Neural progenitor cell (in vitro differentiated cells): ENCODE data around the gene MORN5. TPM values are rescaled to one million over a fixed set of nuclear protein-coding genes. Genes with fewer than 3 reads are reported as not detected.
"Not testable (repeated sequence)": the region's sequence is repeated elsewhere in the genome, so short reads cannot be mapped to it uniquely, and the experiment has no call there.

ENCODE experiments used
- DNase-seq: peaks from one replicate; pipeline ENCODE4 v3.0.0-alpha.2; 2016; ENCODE audit warnings: low spot score
- H2AFZ ChIP-seq: fragments of 200-600 bp; sonication (generic); replicated peaks from 2 replicates; pipeline ENCODE4 v1.6.1; 2016; ENCODE audit warnings: antibody characterized with exemption
- H3F3A ChIP-seq: fragments of 200-600 bp; sonication (generic); 2 replicates; pipeline ENCODE4 v1.6.1; 2016; ENCODE audit warnings: antibody characterized with exemption, low read depth
- H3K27ac ChIP-seq: fragments of 200-600 bp; sonication (generic); 2 replicates; pipeline ENCODE4 v1.5.1; 2016; ENCODE audit warnings: mild to moderate bottlenecking
- H3K27me3 ChIP-seq: fragments of 200-600 bp; sonication (generic); 2 replicates; pipeline ENCODE4 v1.6.1; 2016; ENCODE audit warnings: mild to moderate bottlenecking, moderate library complexity
- H3K36me3 ChIP-seq: fragments of 200-600 bp; sonication (generic); 2 replicates; pipeline ENCODE4 v1.5.1; 2016
- H3K4me1 ChIP-seq: fragments of 200-600 bp; sonication (generic); 2 replicates; pipeline ENCODE4 v1.6.1; 2016; ENCODE audit warnings: mixed run types
- H3K4me2 ChIP-seq: fragments of 200-600 bp; sonication (generic); 2 replicates; pipeline ENCODE4 v1.6.1; 2016
- H3K4me3 ChIP-seq: fragments of 200-600 bp; sonication (generic); 2 replicates; pipeline ENCODE4 v1.5.1; 2016
- H3K79me2 ChIP-seq: fragments of 200-600 bp; sonication (generic); 2 replicates; pipeline ENCODE4 v1.6.1; 2016; ENCODE audit warnings: low read depth
- H3K9ac ChIP-seq: fragments of 200-600 bp; sonication (generic); 2 replicates; pipeline ENCODE4 v1.6.1; 2016
- H3K9me3 ChIP-seq: fragments of 200-600 bp; sonication (generic); 2 replicates; pipeline ENCODE4 v1.5.1; 2016; ENCODE audit warnings: low read depth
- H4K20me1 ChIP-seq: fragments of 200-600 bp; sonication (generic); 2 replicates; pipeline ENCODE4 v1.6.1; 2016; ENCODE audit warnings: low read depth
- H3K27ac Mint-ChIP-seq: 3 replicates; pipeline ENCODE4 v1.8.0; 2021; ENCODE audit warnings: mixed read lengths
- H3K27me3 Mint-ChIP-seq: 2 replicates; pipeline ENCODE4 v1.8.0; 2022; ENCODE audit warnings: low read depth, mild to moderate bottlenecking, inconsistent platforms, moderate library complexity, mixed read lengths; ENCODE audit not compliant: insufficient read depth
- H3K36me3 Mint-ChIP-seq: 3 replicates; pipeline ENCODE4 v1.8.0; 2021; ENCODE audit warnings: mixed read lengths
- H3K4me1 Mint-ChIP-seq: 3 replicates; pipeline ENCODE4 v1.8.0; 2021; ENCODE audit warnings: mixed read lengths
- H3K4me3 Mint-ChIP-seq: 3 replicates; pipeline ENCODE4 v1.8.0; 2021; ENCODE audit warnings: mild to moderate bottlenecking, moderate library complexity, mixed read lengths
- H3K9me3 Mint-ChIP-seq: 3 replicates; pipeline ENCODE4 v1.8.0; 2020; ENCODE audit warnings: mixed read lengths
- CTCF ChIP-seq: fragments of 200-600 bp; sonication (generic); IDR thresholded peaks from 2 replicates; pipeline ENCODE4 v1.5.1; 2017; ENCODE audit warnings: antibody characterized with exemption, mild to moderate bottlenecking
- EZH2 ChIP-seq: fragments of 200-600 bp; sonication (generic); IDR thresholded peaks from 2 replicates; pipeline ENCODE4 v1.6.1; 2017; ENCODE audit warnings: antibody characterized with exemption, mild to moderate bottlenecking, moderate library complexity
- EZH2phosphoT487 ChIP-seq: fragments of 200-600 bp; sonication (generic); IDR thresholded peaks from 2 replicates; pipeline ENCODE4 v1.6.1; 2017; ENCODE audit warnings: antibody characterized with exemption
- total RNA-seq: library from RNA; depleted of rRNA; stranded (reverse); fragments of >200 nt; gene quantifications from 2 replicates; pipeline ENCODE4 v1.2.3, GENCODE V29; 2015; ENCODE audit warnings: low replicate concordance

Gene MORN5
- total RNA-seq, 1 donor from 2014 or later: 3.7 TPM

GRCh38 chr9:122116040-122116439 is 43.7 kb upstream of the MORN5 start:
- Histone ChIP-seq H3K27me3 (no peaks in the 10 kb centered on the region), H3K9me3 (no peaks in the 10 kb centered on the region), H3K4me1 (peaks cover 42% of the 10 kb centered on the region), H4K20me1 (no peaks in the 10 kb centered on the region), H3K27ac (peak overlapping the region; percentile 51), H3K36me3 (no peaks in the 10 kb centered on the region), H3F3A (peaks cover 32% of the 10 kb centered on the region), H3K9ac (no peak overlapping the region), H3K4me3 (no peak overlapping the region), H3K4me2 (peak overlapping the region; percentile 66), H3K79me2 (no peaks in the 10 kb centered on the region), H2AFZ (peak overlapping the region; percentile 63)
- Mint-ChIP-seq H3K9me3 (no peaks in the 10 kb centered on the region), H3K4me3 (no peak overlapping the region), H3K4me1 (peaks cover 42% of the 10 kb centered on the region), H3K36me3 (no peaks in the 10 kb centered on the region), H3K27me3 (peaks cover 7% of the 10 kb centered on the region), H3K27ac (peak overlapping the region; percentile 80)
- TF ChIP-seq CTCF: no peak
- DNase-seq: peak; percentile 69

- no peak overlapping the region for H3K27ac ChIP-seq
- H3K4me3 ChIP-seq: no peak overlapping the region
- peak overlapping the region; percentile 66 for H3K4me2 ChIP-seq
- Mint-ChIP-seq H3K4me3 (no peak overlapping the region), H3K27me3 (peaks cover 5% of the 10 kb centered on the region), H3K9me3 (no peaks in the 10 kb centered on the region), H3K36me3 (no peaks in the 10 kb centered on the region), H3K27ac (peak overlapping the region; percentile 60), H3K4me1 (peaks cover 42% of the 10 kb centered on the region)
- H3K9ac ChIP-seq: no peak overlapping the region
- H3K9me3 ChIP-seq: no peaks in the 10 kb centered on the region
- H2AFZ ChIP-seq: peak overlapping the region; percentile 63
- H3K79me2 ChIP-seq: no peaks in the 10 kb centered on the region
- H4K20me1 ChIP-seq: no peaks in the 10 kb centered on the region
- H3K4me1 ChIP-seq: peaks cover 42% of the 10 kb centered on the region
- H3K36me3 ChIP-seq: no peaks in the 10 kb centered on the region
- TF ChIP-seq EZH2: no peak
- TF ChIP-seq EZH2phosphoT487: no peak
- no peak for TF ChIP-seq CTCF
- DNase-seq: no peak
- no peaks in the 10 kb centered on the region for H3K27me3 ChIP-seq
- peaks cover 32% of the 10 kb centered on the region for H3F3A ChIP-seq
Observed at GRCh38 chr9:122116448-122117173, 43.1 kb upstream of the MORN5 start.

- not testable (repeated sequence) for H3K27ac ChIP-seq, H3K36me3 Mint-ChIP-seq, H3K9me3 Mint-ChIP-seq, H2AFZ ChIP-seq, H3K9ac ChIP-seq, H3K27me3 Mint-ChIP-seq, H3K4me3 ChIP-seq, DNase-seq, H3K36me3 ChIP-seq, H3K4me3 Mint-ChIP-seq, H3K79me2 ChIP-seq, H3K9me3 ChIP-seq, H4K20me1 ChIP-seq, H3K4me2 ChIP-seq, H3K27me3 ChIP-seq
- H3F3A ChIP-seq: peaks cover 32% of the 10 kb centered on the region
- peaks cover 41% of the 10 kb centered on the region for H3K4me1 Mint-ChIP-seq
- peaks cover 42% of the 10 kb centered on the region for H3K4me1 ChIP-seq
- peak overlapping the region; percentile 21 for H3K27ac Mint-ChIP-seq
Observed at GRCh38 chr9:122117241-122117640, 42.5 kb upstream of the MORN5 start.

- H4K20me1 ChIP-seq: no peaks in the 10 kb centered on the region
- H3K4me2 ChIP-seq: no peak overlapping the region
- Mint-ChIP-seq H3K4me3 (no peak overlapping the region), H3K4me1 (peaks cover 33% of the 10 kb centered on the region), H3K36me3 (no peaks in the 10 kb centered on the region), H3K9me3 (no peaks in the 10 kb centered on the region), H3K27ac (peak overlapping the region; percentile 72), H3K27me3 (peaks cover 2% of the 10 kb centered on the region)
- peaks cover 28% of the 10 kb centered on the region for H3F3A ChIP-seq
- peaks cover 33% of the 10 kb centered on the region for H3K4me1 ChIP-seq
- H3K4me3 ChIP-seq: no peak overlapping the region
- H2AFZ ChIP-seq: no peak overlapping the region
- DNase-seq: no peak
- no peak overlapping the region for H3K9ac ChIP-seq
- no peak overlapping the region for H3K27ac ChIP-seq
- H3K27me3 ChIP-seq: peaks cover 4% of the 10 kb centered on the region
- no peaks in the 10 kb centered on the region for H3K9me3 ChIP-seq
- no peaks in the 10 kb centered on the region for H3K36me3 ChIP-seq
- H3K79me2 ChIP-seq: no peaks in the 10 kb centered on the region
- no peak for TF ChIP-seq CTCF
- no peak for TF ChIP-seq EZH2phosphoT487
- TF ChIP-seq EZH2: no peak
Observed at GRCh38 chr9:122118343-122119165, 41.2 kb upstream of the MORN5 start.
